Left ventricle myocardium inferior (tissue), 1 donor: ENCODE measurements around the gene SUCLG2. TPM values are rescaled to one million over a fixed set of nuclear protein-coding genes. Genes with fewer than 3 reads are reported as not detected.
"Not testable (repeated sequence)": the region's sequence is repeated elsewhere in the genome, so short reads cannot be mapped to it uniquely, and the experiment has no call there.

Experiments used
- DNase-seq: peaks from one replicate; pipeline ENCODE4 v3.0.0-alpha.2; 2020
- H3K27ac ChIP-seq: fragments of 200-600 bp; replicated peaks from 2 replicates; pipeline ENCODE4 v1.8.0; 2021
- H3K27me3 ChIP-seq: fragments of 200-600 bp; 2 replicates; pipeline ENCODE4 v1.8.0; 2021; ENCODE audit warnings: low read depth
- H3K36me3 ChIP-seq: fragments of 200-600 bp; 2 replicates; pipeline ENCODE4 v1.8.0; 2021
- H3K4me1 ChIP-seq: fragments of 200-600 bp; 2 replicates; pipeline ENCODE4 v1.8.0; 2021
- H3K4me3 ChIP-seq: fragments of 200-600 bp; 2 replicates; pipeline ENCODE4 v1.8.0; 2021; ENCODE audit warnings: mild to moderate bottlenecking, moderate library complexity
- H3K9me3 ChIP-seq: fragments of 200-600 bp; replicated peaks from 2 replicates; pipeline ENCODE4 v1.8.0; 2021
- CTCF ChIP-seq: fragments of 200-600 bp; IDR thresholded peaks from 2 replicates; pipeline ENCODE4 v1.8.0; 2021; ENCODE audit warnings: antibody characterized with exemption, mild to moderate bottlenecking, borderline replicate concordance
- intact Hi-C: fragments of 100-400 bp; cut with micrococcal nuclease; formaldehyde crosslinking; loops from one replicate; pipeline ENCODE4 v1.11.0; 2022
- total RNA-seq: library from RNA; stranded (reverse); fragmentation: NEBNext Ultra II Directional; extraction: Animal tissue kit (Norgen Biotek cat#: 25700); gene quantifications from one replicate; pipeline ENCODE4 v1.2.1, GENCODE V29; 2021
- donor health status: DM: no; HTN: yes; CAD: no; lungs with severe emphysema.

SUCLG2 gene
- total RNA-seq, 1 donor from 2014 or later, result 100 TPM

- no peaks in the 10 kb centered on the region for H3K27me3 ChIP-seq
- intact Hi-C loops, result no loop called here
- H3K36me3 ChIP-seq, result peaks cover 10% of the 10 kb centered on the region
- H3K9me3 ChIP-seq, result no peaks in the 10 kb centered on the region
- DNase-seq, result no peak
- H3K4me3 ChIP-seq, result no peak overlapping the region
- no peaks in the 10 kb centered on the region for H3K4me1 ChIP-seq
- no peak overlapping the region for H3K27ac ChIP-seq
- no peak for TF ChIP-seq CTCF
These were observed 60.6 kb downstream of the SUCLG2 start for GRCh38 chr3:67593761-67594234.

- peaks cover 8% of the 10 kb centered on the region for H3K36me3 ChIP-seq
- H3K4me3 ChIP-seq, result no peak overlapping the region
- H3K27ac ChIP-seq, result no peak overlapping the region
- intact Hi-C loops, result no loop called here
- H3K4me1 ChIP-seq, result peaks cover under 1% of the 10 kb centered on the region
- H3K9me3 ChIP-seq, result no peaks in the 10 kb centered on the region
- no peak for DNase-seq
- H3K27me3 ChIP-seq, result no peaks in the 10 kb centered on the region
- TF ChIP-seq CTCF, result no peak
These were observed 62.4 kb downstream of the SUCLG2 start for GRCh38 chr3:67592057-67592456.

- Histone ChIP-seq H3K4me3 (no peak overlapping the region), H3K9me3 (no peaks in the 10 kb centered on the region), H3K27ac (no peak overlapping the region), H3K27me3 (no peaks in the 10 kb centered on the region), H3K4me1 (peaks cover 12% of the 10 kb centered on the region), H3K36me3 (no peaks in the 10 kb centered on the region)
- no peak for DNase-seq
- TF ChIP-seq CTCF, result no peak
- intact Hi-C loops, result no loop called here
These were observed 66.6 kb downstream of the SUCLG2 start for GRCh38 chr3:67587811-67588210.

- Histone ChIP-seq H3K9me3 (no peaks in the 10 kb centered on the region), H3K4me1 (peaks cover 12% of the 10 kb centered on the region), H3K27ac (no peak overlapping the region), H3K4me3 (no peak overlapping the region), H3K27me3 (no peaks in the 10 kb centered on the region), H3K36me3 (no peaks in the 10 kb centered on the region)
- no peak for DNase-seq
- no peak for TF ChIP-seq CTCF
- intact Hi-C loops, result no loop called here
These were observed 67.1 kb downstream of the SUCLG2 start for GRCh38 chr3:67587301-67587700.

GRCh38 chr3:67584608-67585007 lies 69.8 kb downstream of the SUCLG2 start:
- H3K27ac ChIP-seq, DNase-seq, H3K4me3 ChIP-seq, intact Hi-C loops, H3K27me3 ChIP-seq, H3K36me3 ChIP-seq, H3K9me3 ChIP-seq: not testable (repeated sequence)
- H3K4me1 ChIP-seq, result peaks cover 12% of the 10 kb centered on the region

GRCh38 chr3:67580430-67581000 lies 73.9 kb downstream of the SUCLG2 start:
- no peaks in the 10 kb centered on the region for H3K9me3 ChIP-seq
- H3K27me3 ChIP-seq, result no peaks in the 10 kb centered on the region
- H3K4me1 ChIP-seq, result peaks cover 8% of the 10 kb centered on the region
- H3K27ac ChIP-seq, result no peak overlapping the region
- no peak for TF ChIP-seq CTCF
- no peak overlapping the region for H3K4me3 ChIP-seq
- no peak for DNase-seq
- intact Hi-C loops, result no loop called here
- no peaks in the 10 kb centered on the region for H3K36me3 ChIP-seq
